HL-60 (cell line): ENCODE results near the gene ACOX3.

Experiments
- DNase-seq, 2 experiments: peaks; one replicate each; pipeline ENCODE4 v3.0.0-alpha.2; 2010 to 2020; ENCODE audit warnings: low read depth in 1 of 2, low spot score in 1 of 2
- H3K27ac ChIP-seq: fragments of 250-450 bp; sonication (Bioruptor Pico); replicated peaks from 2 replicates; pipeline ENCODE4 v1.5.1; 2020; ENCODE audit warnings: mild to moderate bottlenecking, moderate library complexity
- H3K27me3 ChIP-seq: fragments of 250-450 bp; sonication (Bioruptor Pico); 2 replicates; pipeline ENCODE4 v1.5.1; 2021; ENCODE audit warnings: mild to moderate bottlenecking, moderate library complexity; ENCODE audit not compliant: insufficient read depth, poor library complexity, severe bottlenecking
- H3K4me3 ChIP-seq: replicated peaks from 2 replicates; pipeline ENCODE4 v1.5.1; 2011; ENCODE audit warnings: mild to moderate bottlenecking, control low read depth, low read length; ENCODE audit not compliant: insufficient read depth
- GABPA ChIP-seq: IDR thresholded peaks from 2 replicates; pipeline ENCODE4 v1.6.1; 2012; ENCODE audit warnings: low read depth
- POLR2AphosphoS5 ChIP-seq: IDR thresholded peaks from 2 replicates; pipeline ENCODE4 v1.6.1; 2012; ENCODE audit warnings: low read depth
- SPI1 ChIP-seq: IDR thresholded peaks from 2 replicates; pipeline ENCODE4 v1.6.1; 2012; ENCODE audit warnings: low read depth, mild to moderate bottlenecking, borderline replicate concordance
- TF ChIP-seq, protein P1 (sequence below): IDR thresholded peaks from one replicate; pipeline ENCODE4 v1.5.1; 2011; ENCODE audit warnings: low read length, control low read depth, inconsistent platforms; ENCODE audit not compliant: insufficient read depth
- TF ChIP-seq, protein P2 (sequence below): IDR thresholded peaks from 2 replicates; pipeline ENCODE4 v1.6.1; 2012; ENCODE audit warnings: low read depth; ENCODE audit not compliant: insufficient replicate concordance

Gene ACOX3

DNA sequence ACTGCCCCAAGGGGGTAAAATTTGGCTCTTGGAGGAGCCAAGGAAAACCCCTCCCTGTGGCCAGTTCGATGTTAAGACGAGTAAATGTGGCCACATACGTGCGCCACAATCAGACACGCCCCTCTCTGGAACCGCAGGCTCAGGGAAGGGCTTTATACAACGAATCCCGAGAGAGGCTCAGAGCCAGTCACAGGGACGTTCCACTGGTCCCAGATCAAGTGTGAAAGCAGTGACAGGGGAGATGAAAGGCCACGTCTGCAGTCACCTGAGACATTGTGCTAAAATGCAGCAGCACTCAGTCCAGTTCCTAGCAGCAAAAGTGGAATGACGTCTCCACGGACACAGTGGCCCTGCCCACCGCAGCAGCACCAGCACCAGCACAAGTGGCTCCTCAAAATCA lies 68.0 kb downstream of the ACOX3 start:
- TF ChIP-seq, protein P1, sequence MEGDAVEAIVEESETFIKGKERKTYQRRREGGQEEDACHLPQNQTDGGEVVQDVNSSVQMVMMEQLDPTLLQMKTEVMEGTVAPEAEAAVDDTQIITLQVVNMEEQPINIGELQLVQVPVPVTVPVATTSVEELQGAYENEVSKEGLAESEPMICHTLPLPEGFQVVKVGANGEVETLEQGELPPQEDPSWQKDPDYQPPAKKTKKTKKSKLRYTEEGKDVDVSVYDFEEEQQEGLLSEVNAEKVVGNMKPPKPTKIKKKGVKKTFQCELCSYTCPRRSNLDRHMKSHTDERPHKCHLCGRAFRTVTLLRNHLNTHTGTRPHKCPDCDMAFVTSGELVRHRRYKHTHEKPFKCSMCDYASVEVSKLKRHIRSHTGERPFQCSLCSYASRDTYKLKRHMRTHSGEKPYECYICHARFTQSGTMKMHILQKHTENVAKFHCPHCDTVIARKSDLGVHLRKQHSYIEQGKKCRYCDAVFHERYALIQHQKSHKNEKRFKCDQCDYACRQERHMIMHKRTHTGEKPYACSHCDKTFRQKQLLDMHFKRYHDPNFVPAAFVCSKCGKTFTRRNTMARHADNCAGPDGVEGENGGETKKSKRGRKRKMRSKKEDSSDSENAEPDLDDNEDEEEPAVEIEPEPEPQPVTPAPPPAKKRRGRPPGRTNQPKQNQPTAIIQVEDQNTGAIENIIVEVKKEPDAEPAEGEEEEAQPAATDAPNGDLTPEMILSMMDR: no peak
- no peak for TF ChIP-seq POLR2AphosphoS5
- TF ChIP-seq SPI1: no peak
- TF ChIP-seq, protein P2, sequence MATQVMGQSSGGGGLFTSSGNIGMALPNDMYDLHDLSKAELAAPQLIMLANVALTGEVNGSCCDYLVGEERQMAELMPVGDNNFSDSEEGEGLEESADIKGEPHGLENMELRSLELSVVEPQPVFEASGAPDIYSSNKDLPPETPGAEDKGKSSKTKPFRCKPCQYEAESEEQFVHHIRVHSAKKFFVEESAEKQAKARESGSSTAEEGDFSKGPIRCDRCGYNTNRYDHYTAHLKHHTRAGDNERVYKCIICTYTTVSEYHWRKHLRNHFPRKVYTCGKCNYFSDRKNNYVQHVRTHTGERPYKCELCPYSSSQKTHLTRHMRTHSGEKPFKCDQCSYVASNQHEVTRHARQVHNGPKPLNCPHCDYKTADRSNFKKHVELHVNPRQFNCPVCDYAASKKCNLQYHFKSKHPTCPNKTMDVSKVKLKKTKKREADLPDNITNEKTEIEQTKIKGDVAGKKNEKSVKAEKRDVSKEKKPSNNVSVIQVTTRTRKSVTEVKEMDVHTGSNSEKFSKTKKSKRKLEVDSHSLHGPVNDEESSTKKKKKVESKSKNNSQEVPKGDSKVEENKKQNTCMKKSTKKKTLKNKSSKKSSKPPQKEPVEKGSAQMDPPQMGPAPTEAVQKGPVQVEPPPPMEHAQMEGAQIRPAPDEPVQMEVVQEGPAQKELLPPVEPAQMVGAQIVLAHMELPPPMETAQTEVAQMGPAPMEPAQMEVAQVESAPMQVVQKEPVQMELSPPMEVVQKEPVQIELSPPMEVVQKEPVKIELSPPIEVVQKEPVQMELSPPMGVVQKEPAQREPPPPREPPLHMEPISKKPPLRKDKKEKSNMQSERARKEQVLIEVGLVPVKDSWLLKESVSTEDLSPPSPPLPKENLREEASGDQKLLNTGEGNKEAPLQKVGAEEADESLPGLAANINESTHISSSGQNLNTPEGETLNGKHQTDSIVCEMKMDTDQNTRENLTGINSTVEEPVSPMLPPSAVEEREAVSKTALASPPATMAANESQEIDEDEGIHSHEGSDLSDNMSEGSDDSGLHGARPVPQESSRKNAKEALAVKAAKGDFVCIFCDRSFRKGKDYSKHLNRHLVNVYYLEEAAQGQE: no peak
- no peak for TF ChIP-seq GABPA
- DNase-seq: no peak
- Histone ChIP-seq H3K4me3 (no peak overlapping the region), H3K27ac (no peak overlapping the region), H3K27me3 (no peaks in the 10 kb centered on the region)

DNA sequence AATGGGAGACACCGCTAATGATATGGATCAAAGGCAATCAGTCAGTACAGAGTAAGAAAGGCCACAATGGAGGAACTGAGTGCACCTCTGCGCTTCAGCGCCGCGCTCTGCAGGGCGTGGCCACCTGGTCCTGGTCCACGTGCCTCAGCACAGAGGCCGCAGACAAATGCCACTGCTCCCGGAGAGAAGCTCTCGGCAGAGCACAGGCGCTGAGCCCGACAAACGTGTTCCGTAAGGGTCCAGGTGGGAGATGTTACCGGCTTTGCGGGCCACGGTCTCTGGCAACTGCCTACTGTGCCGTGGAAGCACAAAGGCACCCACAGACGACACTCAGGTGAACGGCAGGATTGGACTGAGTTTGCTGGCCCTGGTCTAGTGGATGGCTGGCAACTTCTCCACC lies 68.9 kb downstream of the ACOX3 start:
- H3K27ac ChIP-seq: no peak overlapping the region
- TF ChIP-seq GABPA: no peak
- no peak for TF ChIP-seq POLR2AphosphoS5
- TF ChIP-seq, protein P2: no peak
- no peak for TF ChIP-seq SPI1
- TF ChIP-seq, protein P1: no peak
- H3K4me3 ChIP-seq: no peak overlapping the region
- no peaks in the 10 kb centered on the region for H3K27me3 ChIP-seq
- no peak for DNase-seq

DNA sequence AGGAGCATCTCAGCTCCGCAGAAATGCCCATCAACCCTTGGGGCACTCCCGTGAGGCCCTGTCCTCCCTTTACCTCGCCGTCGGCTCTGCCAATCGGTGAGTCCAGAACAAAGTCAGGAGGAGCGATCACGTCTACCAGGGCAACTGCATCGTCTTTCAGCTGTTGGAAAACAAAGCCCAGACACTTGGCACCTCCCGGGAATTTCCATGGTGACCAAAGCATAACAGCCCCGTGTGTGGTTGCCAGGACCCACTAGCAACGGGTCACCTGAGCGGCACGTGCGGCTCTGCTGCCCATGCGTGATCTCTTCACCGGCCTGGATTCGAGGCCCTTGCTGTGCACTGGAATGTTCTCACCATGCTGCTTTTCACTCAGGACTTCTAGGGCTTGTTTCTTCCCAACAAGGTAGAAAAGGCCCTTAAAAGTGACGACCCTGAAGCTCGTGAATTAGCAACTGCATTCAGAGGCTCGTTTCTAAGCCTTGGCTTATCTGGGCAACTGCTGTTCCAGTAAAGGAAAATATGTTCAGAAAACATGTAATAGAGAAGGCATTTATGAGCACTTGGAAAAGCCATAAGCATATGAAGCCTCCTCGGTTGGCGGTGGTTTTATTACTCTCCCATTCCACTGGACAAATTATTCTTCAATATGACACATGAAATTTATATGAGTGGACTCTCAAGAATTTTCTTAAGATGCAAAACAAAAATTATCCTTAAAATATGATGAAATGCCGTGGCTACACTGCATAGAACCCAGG lies 69.5 kb downstream of the ACOX3 start:
- DNase-seq: no peak
- TF ChIP-seq, protein P1: no peak
- no peak for TF ChIP-seq SPI1
- no peak for TF ChIP-seq POLR2AphosphoS5
- TF ChIP-seq GABPA: no peak
- TF ChIP-seq, protein P2: no peak
- Histone ChIP-seq H3K4me3 (no peak overlapping the region), H3K27me3 (no peaks in the 10 kb centered on the region), H3K27ac (no peak overlapping the region)
